ENCODE measurements around the gene ADAD2. TPM values are rescaled to one million over a fixed set of nuclear protein-coding genes. Genes with fewer than 3 reads are reported as not detected.

ADAD2 gene
- total RNA-seq, 2 experiments from 2014 or later = 0.19 TPM; not detected in 1

- Mint-ChIP-seq H3K4me3 (no peak overlapping the region), H3K36me3 (no peaks in the 10 kb centered on the region), H3K27ac (no peak overlapping the region), H3K4me1 (ENCODE audit: low read depth) (no peaks in the 10 kb centered on the region), H3K9me3 (no peaks in the 10 kb centered on the region), H3K27me3 (no peaks in the 10 kb centered on the region)
- ChIA-PET POLR2A (no interaction called here), CTCF (no interaction called here)
- intact Hi-C loops (cut with micrococcal nuclease) = no loop called here
- no peak for DNase-seq
Observed at GRCh38 chr16:84218176-84218823, 27.3 kb downstream of the ADAD2 start.

GRCh38 chr16:84218956-84219355 lies 28.0 kb downstream of the ADAD2 start:
- Mint-ChIP-seq H3K36me3 (no peaks in the 10 kb centered on the region), H3K27ac (no peak overlapping the region), H3K9me3 (no peaks in the 10 kb centered on the region), H3K4me3 (no peak overlapping the region), H3K4me1 (ENCODE audit: low read depth) (no peaks in the 10 kb centered on the region), H3K27me3 (no peaks in the 10 kb centered on the region)
- no peak for DNase-seq
- CTCF ChIA-PET = no interaction called here
- intact Hi-C loops (cut with micrococcal nuclease) = no loop called here
- POLR2A ChIA-PET = no interaction called here

- H3K9me3 Mint-ChIP-seq = no peaks in the 10 kb centered on the region
- H3K36me3 Mint-ChIP-seq = no peaks in the 10 kb centered on the region
- POLR2A ChIA-PET = no interaction called here
- intact Hi-C loops (cut with micrococcal nuclease) = no loop called here
- no peak for DNase-seq
- peaks cover 7% of the 10 kb centered on the region for H3K27me3 Mint-ChIP-seq
- no peak overlapping the region for H3K4me3 Mint-ChIP-seq
- H3K27ac Mint-ChIP-seq = no peak overlapping the region
- H3K4me1 Mint-ChIP-seq (ENCODE audit: low read depth) = no peaks in the 10 kb centered on the region
- CTCF ChIA-PET = no interaction called here
Observed at GRCh38 chr16:84220851-84221250, 29.9 kb downstream of the ADAD2 start.

GRCh38 chr16:84223456-84223855 lies 32.5 kb downstream of the ADAD2 start:
- Mint-ChIP-seq H3K36me3 (no peaks in the 10 kb centered on the region), H3K27ac (no peak overlapping the region), H3K27me3 (peaks cover 20% of the 10 kb centered on the region), H3K9me3 (no peaks in the 10 kb centered on the region), H3K4me3 (no peak overlapping the region), H3K4me1 (ENCODE audit: low read depth) (no peaks in the 10 kb centered on the region)
- DNase-seq = no peak
- intact Hi-C loops (cut with micrococcal nuclease) = no loop called here
- ChIA-PET POLR2A (no interaction called here), CTCF (no interaction called here)

GRCh38 chr16:84224554-84224953 lies 33.6 kb downstream of the ADAD2 start:
- Mint-ChIP-seq H3K27me3 (peaks cover 22% of the 10 kb centered on the region), H3K27ac (no peak overlapping the region), H3K4me3 (no peak overlapping the region), H3K36me3 (no peaks in the 10 kb centered on the region), H3K9me3 (no peaks in the 10 kb centered on the region), H3K4me1 (ENCODE audit: low read depth) (no peaks in the 10 kb centered on the region)
- DNase-seq = no peak
- POLR2A ChIA-PET = no interaction called here
- CTCF ChIA-PET = no interaction called here
- intact Hi-C loops (cut with micrococcal nuclease) = no loop called here

GRCh38 chr16:84225126-84225525 lies 34.2 kb downstream of the ADAD2 start:
- Mint-ChIP-seq H3K9me3 (no peaks in the 10 kb centered on the region), H3K27ac (no peak overlapping the region), H3K27me3 (peaks cover 22% of the 10 kb centered on the region), H3K4me3 (no peak overlapping the region), H3K36me3 (no peaks in the 10 kb centered on the region), H3K4me1 (ENCODE audit: low read depth) (no peaks in the 10 kb centered on the region)
- no peak for DNase-seq
- ChIA-PET CTCF (no interaction called here), POLR2A (no interaction called here)
- intact Hi-C loops (cut with micrococcal nuclease) = no loop called here

- peaks cover 22% of the 10 kb centered on the region for H3K27me3 Mint-ChIP-seq
- H3K4me3 Mint-ChIP-seq = no peak overlapping the region
- CTCF ChIA-PET = no interaction called here
- DNase-seq = no peak
- H3K4me1 Mint-ChIP-seq (ENCODE audit: low read depth) = no peaks in the 10 kb centered on the region
- POLR2A ChIA-PET = no interaction called here
- H3K27ac Mint-ChIP-seq = no peak overlapping the region
- intact Hi-C loops (cut with micrococcal nuclease) = no loop called here
- H3K9me3 Mint-ChIP-seq = no peaks in the 10 kb centered on the region
- no peaks in the 10 kb centered on the region for H3K36me3 Mint-ChIP-seq
Observed at GRCh38 chr16:84225571-84225970, 34.6 kb downstream of the ADAD2 start.

GRCh38 chr16:84226026-84226425 lies 35.1 kb downstream of the ADAD2 start:
- H3K9me3 Mint-ChIP-seq = no peaks in the 10 kb centered on the region
- intact Hi-C loops (cut with micrococcal nuclease) = no loop called here

GRCh38 chr16:84227548-84227947 lies 36.6 kb downstream of the ADAD2 start:
- CTCF ChIA-PET = no interaction called here
- Mint-ChIP-seq H3K36me3 (no peaks in the 10 kb centered on the region), H3K9me3 (no peaks in the 10 kb centered on the region), H3K4me3 (no peak overlapping the region), H3K27me3 (peaks cover 25% of the 10 kb centered on the region), H3K27ac (no peak overlapping the region), H3K4me1 (ENCODE audit: low read depth) (no peaks in the 10 kb centered on the region)
- POLR2A ChIA-PET = no interaction called here
- DNase-seq = no peak
- intact Hi-C loops (cut with micrococcal nuclease) = no loop called here

More at GRCh38 chr16:84226026-84226425, 35.1 kb downstream of the ADAD2 start:
- Mint-ChIP-seq H3K4me1 (ENCODE audit: low read depth) (no peaks in the 10 kb centered on the region), H3K36me3 (no peaks in the 10 kb centered on the region), H3K27ac (no peak overlapping the region), H3K27me3 (peaks cover 22% of the 10 kb centered on the region), H3K4me3 (no peak overlapping the region)
- ChIA-PET CTCF (no interaction called here), POLR2A (no interaction called here)
- no peak for DNase-seq

- H3K4me3 Mint-ChIP-seq = no peak overlapping the region
- H3K9me3 Mint-ChIP-seq = no peaks in the 10 kb centered on the region
- peaks cover 25% of the 10 kb centered on the region for H3K27me3 Mint-ChIP-seq
- DNase-seq = no peak
- intact Hi-C loops (cut with micrococcal nuclease) = no loop called here
- H3K36me3 Mint-ChIP-seq = no peaks in the 10 kb centered on the region
- H3K27ac Mint-ChIP-seq = no peak overlapping the region
- ChIA-PET POLR2A (no interaction called here), CTCF (no interaction called here)
- H3K4me1 Mint-ChIP-seq (ENCODE audit: low read depth) = no peaks in the 10 kb centered on the region
Observed at GRCh38 chr16:84228256-84228838, 37.4 kb downstream of the ADAD2 start.

GRCh38 chr16:84229471-84229870 lies 38.5 kb downstream of the ADAD2 start:
- CTCF ChIA-PET = no interaction called here
- no peak overlapping the region for H3K27ac Mint-ChIP-seq

GRCh38 chr16:84232060-84232459 lies 41.1 kb downstream of the ADAD2 start:
- no peaks in the 10 kb centered on the region for H3K36me3 Mint-ChIP-seq
- no peak overlapping the region for H3K27ac Mint-ChIP-seq
- no peak overlapping the region for H3K4me3 Mint-ChIP-seq
- no peaks in the 10 kb centered on the region for H3K9me3 Mint-ChIP-seq
- ChIA-PET CTCF (interaction anchor here (0.7 to 1.0 kb wide), 2 partner anchors 45 to 59 kb away, joined by 3 read pairs; no protein-coding TSS in a partner anchor), POLR2A (no interaction called here)
- peaks cover 10% of the 10 kb centered on the region for H3K27me3 Mint-ChIP-seq
- intact Hi-C loops (cut with micrococcal nuclease) = no loop called here
- H3K4me1 Mint-ChIP-seq (ENCODE audit: low read depth) = no peaks in the 10 kb centered on the region
- no peak for DNase-seq

More at GRCh38 chr16:84229471-84229870, 38.5 kb downstream of the ADAD2 start:
- Mint-ChIP-seq H3K27me3 (peaks cover 24% of the 10 kb centered on the region), H3K4me1 (ENCODE audit: low read depth) (no peaks in the 10 kb centered on the region), H3K36me3 (no peaks in the 10 kb centered on the region), H3K9me3 (no peaks in the 10 kb centered on the region), H3K4me3 (no peak overlapping the region)
- no peak for DNase-seq
- POLR2A ChIA-PET = no interaction called here
- intact Hi-C loops (cut with micrococcal nuclease) = no loop called here

GRCh38 chr16:84232969-84233368 lies 42.0 kb downstream of the ADAD2 start:
- POLR2A ChIA-PET = no interaction called here
- Mint-ChIP-seq H3K9me3 (no peaks in the 10 kb centered on the region), H3K4me1 (ENCODE audit: low read depth) (no peaks in the 10 kb centered on the region), H3K27me3 (peaks cover 5% of the 10 kb centered on the region), H3K4me3 (no peak overlapping the region), H3K27ac (no peak overlapping the region), H3K36me3 (no peaks in the 10 kb centered on the region)
- CTCF ChIA-PET = interaction anchor here (1.0 kb wide), 1 partner anchor 45 kb away, joined by 3 read pairs; no protein-coding TSS in a partner anchor
- intact Hi-C loops (cut with micrococcal nuclease) = no loop called here
- DNase-seq = no peak

Data from activated CD4-positive, alpha-beta memory T cell treated with anti-CD3 and anti-CD28 coated beads for 36 hours (primary cell).